Mesendoderm (in vitro differentiated cells): ENCODE measurements around the gene GTF2IRD2.
"Not testable (repeated sequence)": the region's sequence is repeated elsewhere in the genome, so short reads cannot be mapped to it uniquely, and the experiment has no call there.

Source experiments
- DNase-seq: peaks from one replicate; pipeline ENCODE4 v3.0.0; 2013
- H2AK5ac ChIP-seq: 2 replicates; pipeline ENCODE4 v1.6.1; 2013; ENCODE audit warnings: low read length, inconsistent platforms
- H2BK120ac ChIP-seq: 2 replicates; pipeline ENCODE4 v1.6.1; 2013; ENCODE audit warnings: low read depth, mild to moderate bottlenecking, low read length, moderate library complexity, mixed read lengths
- H2BK15ac ChIP-seq: replicated peaks from 2 replicates; pipeline ENCODE4 v1.6.1; 2013; ENCODE audit warnings: low read depth, mild to moderate bottlenecking, moderate library complexity
- H2BK5ac ChIP-seq: 2 replicates; pipeline ENCODE4 v1.6.1; 2013; ENCODE audit warnings: low read length, inconsistent platforms
- H3K18ac ChIP-seq: 2 replicates; pipeline ENCODE4 v1.6.1; 2013; ENCODE audit warnings: mild to moderate bottlenecking, low read length, mixed read lengths
- H3K23ac ChIP-seq: one replicate; pipeline ENCODE4 v1.6.1; 2013; ENCODE audit warnings: low read length
- H3K27ac ChIP-seq: 2 replicates; pipeline ENCODE4 v1.5.1; 2013; ENCODE audit warnings: low read depth, mild to moderate bottlenecking, inconsistent platforms, low read length, moderate library complexity
- H3K27me3 ChIP-seq: 2 replicates; pipeline ENCODE4 v1.6.1; 2013; ENCODE audit warnings: low read length, control low read depth, mild to moderate bottlenecking, inconsistent platforms; ENCODE audit not compliant: insufficient read depth, poor library complexity
- H3K36me3 ChIP-seq: 2 replicates; pipeline ENCODE4 v1.6.1; 2013; ENCODE audit warnings: low read length, inconsistent platforms; ENCODE audit not compliant: control insufficient read depth, insufficient read depth
- H3K4ac ChIP-seq: one replicate; pipeline ENCODE4 v1.6.1; 2013; ENCODE audit warnings: low read depth, mild to moderate bottlenecking, low read length, moderate library complexity
- H3K4me1 ChIP-seq: 2 replicates; pipeline ENCODE4 v1.6.1; 2013; ENCODE audit warnings: low read depth, low read length, inconsistent platforms; ENCODE audit not compliant: control insufficient read depth
- H3K4me2 ChIP-seq: 2 replicates; pipeline ENCODE4 v1.6.1; 2013; ENCODE audit warnings: low read length
- H3K4me3 ChIP-seq: 2 replicates; pipeline ENCODE4 v1.5.1; 2013; ENCODE audit warnings: mild to moderate bottlenecking, low read length
- H3K56ac ChIP-seq: one replicate; pipeline ENCODE4 v1.6.1; 2013; ENCODE audit warnings: low read length
- H3K79me1 ChIP-seq: 2 replicates; pipeline ENCODE4 v1.6.1; 2013; ENCODE audit warnings: low read length, inconsistent platforms
- H3K79me2 ChIP-seq: 2 replicates; pipeline ENCODE4 v1.6.1; 2013; ENCODE audit warnings: mild to moderate bottlenecking, low read length; ENCODE audit not compliant: control insufficient read depth, insufficient read depth
- H3K9ac ChIP-seq: 2 replicates; pipeline ENCODE4 v1.6.1; 2013; ENCODE audit warnings: low read length, inconsistent platforms
- H4K5ac ChIP-seq: one replicate; pipeline ENCODE4 v1.6.1; 2013; ENCODE audit warnings: low read length
- H4K8ac ChIP-seq: one replicate; pipeline ENCODE4 v1.6.1; 2013; ENCODE audit warnings: low read depth, mild to moderate bottlenecking, control low read depth, low read length, moderate library complexity
- WGBS: extraction: QIAGEN DNeasy Blood & Tissue Kit; methylation state at CpG from one replicate; pipeline ENCODE4 v1.1.7; 2013; ENCODE audit warnings: low lambda C conversion rate, missing lambda C conversion rate; ENCODE audit not compliant: insufficient coverage; ENCODE audit errors: extremely low coverage; 5-methylcytosine and 5-hydroxymethylcytosine counted together

The GTF2IRD2 gene

GRCh38 chr7:74830411-74830810 lies 21.0 kb downstream of the GTF2IRD2 start:
- H4K8ac ChIP-seq, H3K79me2 ChIP-seq, H3K9ac ChIP-seq, H3K36me3 ChIP-seq, H3K18ac ChIP-seq, H3K4me3 ChIP-seq, H3K4ac ChIP-seq, H3K56ac ChIP-seq, H3K27ac ChIP-seq, DNase-seq, H3K79me1 ChIP-seq, H4K5ac ChIP-seq, H2AK5ac ChIP-seq, H2BK120ac ChIP-seq, H3K4me1 ChIP-seq, H3K27me3 ChIP-seq, H3K4me2 ChIP-seq, H2BK5ac ChIP-seq, H2BK15ac ChIP-seq, H3K23ac ChIP-seq: not testable (repeated sequence)
- WGBS: no CpG with 5 or more reads among the region's 4 CpGs

GRCh38 chr7:74829959-74830358 lies 21.4 kb downstream of the GTF2IRD2 start:
- H2BK15ac ChIP-seq, H2AK5ac ChIP-seq, H2BK120ac ChIP-seq, H4K5ac ChIP-seq, H3K4me1 ChIP-seq, H3K36me3 ChIP-seq, H3K79me2 ChIP-seq, H3K4ac ChIP-seq, H4K8ac ChIP-seq, DNase-seq, H2BK5ac ChIP-seq, H3K23ac ChIP-seq, H3K18ac ChIP-seq, H3K27ac ChIP-seq, H3K27me3 ChIP-seq, H3K79me1 ChIP-seq, H3K9ac ChIP-seq, H3K56ac ChIP-seq, H3K4me2 ChIP-seq, H3K4me3 ChIP-seq: not testable (repeated sequence)
- WGBS: no CpG with 5 or more reads among the region's 4 CpGs

GRCh38 chr7:74821259-74821658 lies 30.1 kb downstream of the GTF2IRD2 start:
- H3K27me3 ChIP-seq, H3K4me2 ChIP-seq, DNase-seq, H3K9ac ChIP-seq, H2BK15ac ChIP-seq, H3K4me1 ChIP-seq, H2BK5ac ChIP-seq, H3K36me3 ChIP-seq, H3K18ac ChIP-seq, H3K4me3 ChIP-seq, H4K5ac ChIP-seq, H3K79me2 ChIP-seq, H3K23ac ChIP-seq, H3K56ac ChIP-seq, H2AK5ac ChIP-seq, H3K79me1 ChIP-seq, H3K4ac ChIP-seq, H4K8ac ChIP-seq, H3K27ac ChIP-seq, H2BK120ac ChIP-seq: not testable (repeated sequence)
- WGBS: no CpG with 5 or more reads among the region's 5 CpGs

- not testable (repeated sequence) for H3K23ac ChIP-seq, DNase-seq, H2AK5ac ChIP-seq, H4K8ac ChIP-seq, H2BK5ac ChIP-seq, H3K56ac ChIP-seq, H4K5ac ChIP-seq, H3K4ac ChIP-seq, H3K9ac ChIP-seq, H3K27ac ChIP-seq, H3K4me3 ChIP-seq, H3K18ac ChIP-seq, H3K79me1 ChIP-seq, H3K36me3 ChIP-seq, H3K79me2 ChIP-seq, H3K4me2 ChIP-seq, H3K4me1 ChIP-seq, H2BK120ac ChIP-seq, H2BK15ac ChIP-seq, H3K27me3 ChIP-seq
- WGBS: no CpG with 5 or more reads among the region's 23 CpGs
Measured at GRCh38 chr7:74820146-74820805, 31.1 kb downstream of the GTF2IRD2 start.

- H3K79me1 ChIP-seq, H3K4me1 ChIP-seq, H3K4me2 ChIP-seq, H3K56ac ChIP-seq, H3K18ac ChIP-seq, H3K9ac ChIP-seq, DNase-seq, H2BK15ac ChIP-seq, H4K5ac ChIP-seq, H3K27me3 ChIP-seq, H3K4me3 ChIP-seq, H3K4ac ChIP-seq, H2BK120ac ChIP-seq, H3K36me3 ChIP-seq, H3K27ac ChIP-seq, H4K8ac ChIP-seq, H3K23ac ChIP-seq, H2AK5ac ChIP-seq, H2BK5ac ChIP-seq, H3K79me2 ChIP-seq: not testable (repeated sequence)
- no CpG with 5 or more reads among the region's 3 CpGs for WGBS
Measured at GRCh38 chr7:74815882-74816281, 35.5 kb downstream of the GTF2IRD2 start.

- H2BK120ac ChIP-seq, H3K23ac ChIP-seq, H3K4ac ChIP-seq, H2AK5ac ChIP-seq, H3K79me1 ChIP-seq, H3K56ac ChIP-seq, H3K36me3 ChIP-seq, H3K27me3 ChIP-seq, H3K4me2 ChIP-seq, H3K27ac ChIP-seq, H2BK15ac ChIP-seq, H2BK5ac ChIP-seq, H3K79me2 ChIP-seq, H3K4me3 ChIP-seq, H4K8ac ChIP-seq, DNase-seq, H3K18ac ChIP-seq, H4K5ac ChIP-seq, H3K9ac ChIP-seq, H3K4me1 ChIP-seq: not testable (repeated sequence)
- WGBS: no CpG with 5 or more reads among the region's 4 CpGs
Measured at GRCh38 chr7:74798644-74799043, 52.8 kb downstream of the GTF2IRD2 start.
